Endothelial cell of umbilical vein (primary cell): ENCODE measurements around the gene CCSAP. TPM values are rescaled to one million over a fixed set of nuclear protein-coding genes. Genes with fewer than 3 reads are reported as not detected.

Source experiments
- BruUV-seq: library from RNA; stranded (reverse); fragments of 400-500 nt; replicated peaks from 2 replicates; lab custom pipeline; 2021; lab: Mats Ljungman, UMichigan
- CTCF ChIA-PET: fragments of 300-600, 350-600 bp; sonication (Branson Sonifier 250); formaldehyde crosslinking; loops from one replicate; lab custom pipeline; 2021; ENCODE audit warnings: antibody characterized with exemption, inconsistent platforms; lab: Charles Lee
- POLR2A ChIA-PET: fragments of 300-600, 350-600 bp; sonication (Branson Sonifier 250); formaldehyde crosslinking; loops from one replicate; lab custom pipeline; 2021; ENCODE audit warnings: antibody characterized with exemption, inconsistent platforms; lab: Charles Lee
- DNase-seq: peaks from one replicate; pipeline ENCODE4 v3.0.0-alpha.2; 2011; ENCODE audit warnings: low read depth, low spot score
- FAIRE-seq: peaks from 2 replicates; lab custom pipeline; 2011; peaks lifted over from hg19 to GRCh38; lab: Jason Lieb, UNC
- H2AFZ ChIP-seq: 2 replicates; pipeline ENCODE4 v1.6.0; 2012; ENCODE audit warnings: low read depth, low read length, control low read depth, inconsistent platforms
- H3K27ac ChIP-seq: 2 replicates; pipeline ENCODE4 v1.5.1; 2011; ENCODE audit warnings: low read depth, mild to moderate bottlenecking, control low read depth, low read length, moderate library complexity; ENCODE audit not compliant: insufficient read depth
- H3K27me3 ChIP-seq, 2 experiments: 2 replicates each; pipeline versions ENCODE4 v1.6.0 to v1.6.1; 2011; ENCODE audit warnings: low read length in 2 of 2, mixed read lengths in 1 of 2; ENCODE audit not compliant: control insufficient read depth in 2 of 2, insufficient read depth in 2 of 2
- H3K36me3 ChIP-seq, 2 experiments: 2 replicates in 1 of 2; 3 replicates in 1 of 2; pipeline ENCODE4 v1.5.1; 2011; ENCODE audit warnings: low read length in 2 of 2, mild to moderate bottlenecking in 1 of 2, moderate library complexity in 1 of 2; ENCODE audit not compliant: control insufficient read depth in 2 of 2, insufficient read depth in 2 of 2; ENCODE audit errors: extremely low read depth in 1 of 2
- H3K4me1 ChIP-seq: 3 replicates; pipeline ENCODE4 v1.5.1; 2011; ENCODE audit warnings: mild to moderate bottlenecking, low read length; ENCODE audit not compliant: control insufficient read depth, insufficient read depth; ENCODE audit errors: extremely low read depth
- H3K4me2 ChIP-seq: 2 replicates; pipeline ENCODE4 v1.6.1; 2011; ENCODE audit warnings: low read length, control low read depth, mixed read lengths; ENCODE audit not compliant: insufficient read depth
- H3K4me3 ChIP-seq, 3 experiments: fragments of 200-600 bp in 1 of 3; sonication (generic), shearing (Covaris generic) in 1 of 3; replicated peaks in 1 of 3; 2 replicates each; pipeline ENCODE4 v1.5.1; 2011 to 2016; ENCODE audit warnings: control low read depth in 3 of 3, low read length in 3 of 3, mild to moderate bottlenecking in 2 of 3, inconsistent platforms in 1 of 3, low read depth in 1 of 3, moderate library complexity in 1 of 3; ENCODE audit not compliant: insufficient read depth in 1 of 3
- H3K79me2 ChIP-seq: 2 replicates; pipeline ENCODE4 v1.6.0; 2012; ENCODE audit warnings: low read length, inconsistent platforms; ENCODE audit not compliant: control insufficient read depth, insufficient read depth
- H3K9ac ChIP-seq: replicated peaks from 2 replicates; pipeline ENCODE3; 2011; ENCODE audit warnings: low read length, control low read depth; ENCODE audit not compliant: insufficient read depth; ENCODE audit errors: extremely low read depth
- H3K9me1 ChIP-seq: replicated peaks from 3 replicates; pipeline ENCODE4 v1.6.0; 2011; ENCODE audit warnings: mild to moderate bottlenecking, low read length; ENCODE audit not compliant: control insufficient read depth, insufficient read depth; ENCODE audit errors: extremely low read depth
- H3K9me3 ChIP-seq: replicated peaks from 2 replicates; pipeline ENCODE4 v1.5.1; 2012; ENCODE audit warnings: low read length, inconsistent platforms; ENCODE audit not compliant: control insufficient read depth, insufficient read depth
- H4K20me1 ChIP-seq: replicated peaks from 2 replicates; pipeline ENCODE3; 2011; ENCODE audit warnings: mild to moderate bottlenecking, low read length; ENCODE audit not compliant: control insufficient read depth, insufficient read depth; ENCODE audit errors: extremely low read depth
- EZH2 ChIP-seq: IDR thresholded peaks from 2 replicates; pipeline ENCODE4 v1.6.1; 2012; ENCODE audit warnings: borderline replicate concordance, low read depth, mild to moderate bottlenecking, moderate library complexity, low read length, inconsistent platforms; ENCODE audit not compliant: severe bottlenecking
- FOS ChIP-seq: IDR thresholded peaks from 2 replicates; pipeline ENCODE4 v1.6.1; 2011; ENCODE audit warnings: mild to moderate bottlenecking, low read length, moderate library complexity, borderline replicate concordance; ENCODE audit not compliant: insufficient read depth
- GATA2 ChIP-seq: IDR thresholded peaks from 2 replicates; pipeline ENCODE4 v1.7.0; 2011; ENCODE audit warnings: low read depth, mild to moderate bottlenecking, moderate library complexity, mixed read lengths, low read length; ENCODE audit not compliant: insufficient read length, insufficient read depth
- JUN ChIP-seq: IDR thresholded peaks from 2 replicates; pipeline ENCODE4 v1.6.1; 2011; ENCODE audit warnings: borderline replicate concordance, low read depth; ENCODE audit not compliant: insufficient read length, insufficient read depth
- MYC ChIP-seq: IDR thresholded peaks from one replicate; pipeline ENCODE4 v1.6.1; 2011; ENCODE audit warnings: mild to moderate bottlenecking, low read depth, low read length
- POLR2A ChIP-seq: IDR thresholded peaks from 2 replicates; pipeline ENCODE4 v1.6.1; 2012; ENCODE audit warnings: low read depth, mild to moderate bottlenecking, control low read depth, low read length
- POLR2AphosphoS5 ChIP-seq: IDR thresholded peaks from 2 replicates; pipeline ENCODE4 v1.6.1; 2012; ENCODE audit warnings: low read depth, mild to moderate bottlenecking, control low read depth, low read length, moderate library complexity; ENCODE audit not compliant: insufficient read depth
- dilution Hi-C: fragments of 300-500 bp; cut with MboI; formaldehyde crosslinking; loops from one replicate; pipeline ENCODE4 v1.15.0; 2019; ENCODE audit warnings: low sequenced_read_pairs; ENCODE audit not compliant: extremely low pct_ligation_motif_present
- intact Hi-C: fragments of 100-400 bp; cut with micrococcal nuclease; formaldehyde crosslinking; loops from one replicate; pipeline ENCODE4 v1.10.0; 2022
- polyA plus RNA-seq, 4 experiments: library from polyadenylated mRNA; depleted of rRNA in 3 of 4; stranded (reverse) in 3 of 4; unstranded in 1 of 4; fragments of >200 nt; gene quantifications; 2 replicates each; pipeline versions ENCODE4 v1.2.1 to v1.2.3, GENCODE V29; 2011 to 2012; ENCODE audit warnings: missing spikeins in 1 of 4
- total RNA-seq: library from RNA; stranded (reverse); gene quantifications from 2 replicates; pipeline ENCODE4 v1.2.3, GENCODE V29; 2021
- TF ChIP-seq, protein P1 (sequence below), 2 donors: IDR thresholded peaks; 1 replicate in 1 of 2; 2 replicates in 1 of 2; pipeline ENCODE4 v1.5.1; 2011; ENCODE audit warnings: low read length in 2 of 2, mild to moderate bottlenecking in 2 of 2, moderate library complexity in 2 of 2, control low read depth in 1 of 2, inconsistent platforms in 1 of 2, low read depth in 1 of 2; ENCODE audit not compliant: insufficient read depth in 1 of 2; ENCODE audit errors: extremely low read depth in 1 of 2
- TF ChIP-seq, protein P2 (sequence below): IDR thresholded peaks from 2 replicates; pipeline ENCODE4 v1.6.1; 2011; ENCODE audit not compliant: insufficient read depth, insufficient read length

CCSAP gene
- total and polyA plus RNA-seq, 2 donors (not counting 3 experiments of a cell fraction or from before 2014, with no cell fraction given): 1.3 to 5.7 TPM

DNA sequence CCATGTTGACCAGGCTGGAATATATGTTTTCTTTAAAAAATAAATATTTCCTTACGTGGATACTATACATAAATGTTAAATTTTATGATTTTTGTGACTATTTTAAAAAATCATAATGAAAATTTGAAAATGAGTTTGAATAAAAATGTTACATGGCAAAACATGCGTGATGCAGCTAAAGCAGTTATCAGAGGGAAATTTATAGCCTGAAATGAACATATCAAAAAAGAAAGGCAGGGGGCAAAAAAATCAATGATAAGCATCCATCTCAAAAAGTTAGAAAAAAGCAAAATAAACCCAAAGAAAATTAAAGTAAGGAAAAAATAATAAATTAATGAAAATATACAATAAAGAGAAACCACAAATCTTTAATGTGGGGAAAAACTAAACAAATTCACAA lies 8.6 kb downstream of the CCSAP start:
- TF ChIP-seq, protein P1, sequence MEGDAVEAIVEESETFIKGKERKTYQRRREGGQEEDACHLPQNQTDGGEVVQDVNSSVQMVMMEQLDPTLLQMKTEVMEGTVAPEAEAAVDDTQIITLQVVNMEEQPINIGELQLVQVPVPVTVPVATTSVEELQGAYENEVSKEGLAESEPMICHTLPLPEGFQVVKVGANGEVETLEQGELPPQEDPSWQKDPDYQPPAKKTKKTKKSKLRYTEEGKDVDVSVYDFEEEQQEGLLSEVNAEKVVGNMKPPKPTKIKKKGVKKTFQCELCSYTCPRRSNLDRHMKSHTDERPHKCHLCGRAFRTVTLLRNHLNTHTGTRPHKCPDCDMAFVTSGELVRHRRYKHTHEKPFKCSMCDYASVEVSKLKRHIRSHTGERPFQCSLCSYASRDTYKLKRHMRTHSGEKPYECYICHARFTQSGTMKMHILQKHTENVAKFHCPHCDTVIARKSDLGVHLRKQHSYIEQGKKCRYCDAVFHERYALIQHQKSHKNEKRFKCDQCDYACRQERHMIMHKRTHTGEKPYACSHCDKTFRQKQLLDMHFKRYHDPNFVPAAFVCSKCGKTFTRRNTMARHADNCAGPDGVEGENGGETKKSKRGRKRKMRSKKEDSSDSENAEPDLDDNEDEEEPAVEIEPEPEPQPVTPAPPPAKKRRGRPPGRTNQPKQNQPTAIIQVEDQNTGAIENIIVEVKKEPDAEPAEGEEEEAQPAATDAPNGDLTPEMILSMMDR (IDR thresholded peaks at IDR 0.05; ENCODE audit: extremely low read depth in 1 of 2, insufficient read depth in 1 of 2, low read depth in 1 of 2, low read length in 2 of 2): no peak
- TF ChIP-seq JUN (no peak), FOS (no peak), POLR2AphosphoS5 (no peak), EZH2 (no peak), GATA2 (no peak), POLR2A (no peak), MYC (no peak)
- TF ChIP-seq, protein P2, sequence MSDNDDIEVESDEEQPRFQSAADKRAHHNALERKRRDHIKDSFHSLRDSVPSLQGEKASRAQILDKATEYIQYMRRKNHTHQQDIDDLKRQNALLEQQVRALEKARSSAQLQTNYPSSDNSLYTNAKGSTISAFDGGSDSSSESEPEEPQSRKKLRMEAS: no peak
- dilution Hi-C loops (no loop called here), intact Hi-C loops (no loop called here)
- ChIA-PET CTCF (no interaction called here), POLR2A (no interaction called here)
- Histone ChIP-seq H3K79me2 (peaks cover 5% of the 10 kb centered on the region), H3K9ac (no peak overlapping the region), H4K20me1 (no peaks in the 10 kb centered on the region), H3K27me3 (no peaks in the 10 kb centered on the region), H3K27ac (no peak overlapping the region), H3K9me3 (no peaks in the 10 kb centered on the region), H3K9me1 (no peaks in the 10 kb centered on the region), H2AFZ (no peak overlapping the region), H3K4me1 (no peaks in the 10 kb centered on the region), H3K4me3 (no peak overlapping the region), H3K36me3 (no peaks in the 10 kb centered on the region), H3K4me2 (no peak overlapping the region)
- BruUV-seq: no TSS peak
- DNase-seq: no peak
- no peak for FAIRE-seq
